Stimulated activated CD8-positive, alpha-beta memory T cell treated with anti-CD3 and anti-CD28 coated beads, Interleukin-12 subunit alpha, Interleukin-12 subunit beta, amount 100 ng/mL, for 24 hours (primary cell): ENCODE measurements around the gene SEPTIN6.

Experiments used
- DNase-seq: peaks from one replicate; pipeline ENCODE4 v3.0.0-alpha.2; 2020; ENCODE audit errors: extremely low read depth

SEPTIN6 gene

DNA sequence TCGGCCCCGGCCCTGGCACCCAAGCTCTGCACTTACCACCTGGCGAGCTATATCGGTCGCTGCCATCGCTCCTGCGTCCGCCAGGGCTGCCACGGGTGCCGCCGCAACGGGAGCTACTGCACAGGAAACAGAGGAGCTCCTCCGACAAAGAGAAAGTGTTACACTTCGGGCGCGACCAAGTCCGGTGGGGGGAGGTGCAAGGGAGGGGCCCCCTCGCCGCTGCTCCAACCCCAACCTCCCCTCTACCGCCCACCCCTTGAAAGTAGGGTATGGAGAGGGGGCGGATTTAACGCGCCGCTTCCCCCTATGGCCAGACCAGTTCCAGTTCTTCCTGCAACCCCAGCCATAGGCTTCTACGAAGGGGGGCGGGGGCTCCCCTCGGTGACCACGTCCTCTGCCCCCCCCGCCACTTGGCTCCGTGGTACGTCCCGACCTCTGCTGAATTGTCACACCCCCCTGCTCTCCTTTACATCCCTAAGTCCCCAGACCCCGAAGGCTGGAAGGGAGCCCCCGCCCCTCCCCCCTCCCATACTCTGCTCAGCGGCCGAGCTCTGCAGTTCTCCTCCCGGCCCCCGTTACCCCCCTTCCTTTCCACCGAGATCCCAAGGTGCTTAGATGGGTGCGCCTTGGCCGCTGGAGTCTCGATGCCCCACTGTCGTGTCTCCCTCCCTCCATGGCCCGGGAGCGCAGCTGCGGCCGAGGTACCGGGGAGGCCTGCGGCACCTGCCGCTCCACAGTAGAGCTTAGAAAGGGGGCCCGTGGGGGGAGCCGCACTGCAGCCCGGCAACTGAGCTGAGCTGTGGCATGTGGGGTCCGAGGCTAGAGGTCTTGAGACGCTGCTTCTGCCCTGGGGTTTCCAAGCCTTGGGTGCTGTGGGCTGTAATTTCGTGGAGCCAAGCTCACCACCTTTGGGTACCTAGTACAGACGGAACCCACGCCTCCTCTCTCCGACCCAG is at the start of gene SEPTIN6:
SEPTIN6 (minus strand) TSS at position 129 of the 956 bp plus-strand sequence; CDS start at position 66, 63 bp downstream.
- DNase-seq: peak; percentile 53

DNA sequence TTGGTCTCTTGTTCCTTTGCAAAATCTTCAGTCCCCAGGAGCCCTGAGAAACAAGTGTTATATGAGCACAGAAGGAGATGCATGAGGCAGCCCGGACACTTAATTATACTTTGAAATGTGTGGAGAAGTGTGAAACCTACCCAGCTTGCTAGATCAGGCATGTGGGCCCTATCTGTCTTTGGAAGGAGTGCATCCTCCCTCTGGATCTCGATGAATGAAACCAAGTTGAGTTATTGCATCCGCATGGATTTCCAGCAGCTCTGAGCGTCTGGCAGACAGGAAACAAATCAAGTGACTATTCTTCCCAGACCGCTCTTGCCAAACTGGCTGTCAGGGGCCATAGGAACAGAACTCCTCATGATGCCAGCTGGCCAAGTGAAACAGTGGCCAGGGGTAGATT is 45.8 kb upstream of the SEPTIN6 start:
- no peak for DNase-seq

DNA sequence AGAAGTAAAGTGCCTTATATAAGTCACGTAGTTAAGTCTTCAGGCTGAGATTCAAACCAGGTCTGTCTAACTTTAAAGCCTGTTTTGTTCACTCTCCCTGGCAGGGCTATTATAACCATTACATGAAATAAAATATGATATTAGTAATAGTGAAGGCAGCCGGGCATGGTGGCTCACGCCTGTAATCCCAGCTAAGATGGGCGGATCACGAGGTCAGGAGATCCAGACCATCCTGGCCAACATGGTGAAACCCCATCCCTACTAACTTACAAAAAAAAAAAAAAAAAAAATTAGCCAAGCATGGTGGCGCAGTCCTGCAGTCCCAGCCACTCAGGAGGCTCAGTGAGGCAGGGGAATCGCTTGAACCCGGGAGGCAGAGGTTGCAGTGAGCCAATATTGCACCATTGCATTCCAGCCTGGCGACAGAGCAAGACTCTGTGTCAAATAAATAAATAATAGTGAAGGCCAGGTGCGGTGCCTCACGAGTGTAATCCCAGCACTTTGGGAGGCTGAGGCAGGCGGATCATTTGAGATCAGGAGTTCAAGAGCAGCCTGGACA is 43.3 kb upstream of the SEPTIN6 start:
- no peak for DNase-seq

DNA sequence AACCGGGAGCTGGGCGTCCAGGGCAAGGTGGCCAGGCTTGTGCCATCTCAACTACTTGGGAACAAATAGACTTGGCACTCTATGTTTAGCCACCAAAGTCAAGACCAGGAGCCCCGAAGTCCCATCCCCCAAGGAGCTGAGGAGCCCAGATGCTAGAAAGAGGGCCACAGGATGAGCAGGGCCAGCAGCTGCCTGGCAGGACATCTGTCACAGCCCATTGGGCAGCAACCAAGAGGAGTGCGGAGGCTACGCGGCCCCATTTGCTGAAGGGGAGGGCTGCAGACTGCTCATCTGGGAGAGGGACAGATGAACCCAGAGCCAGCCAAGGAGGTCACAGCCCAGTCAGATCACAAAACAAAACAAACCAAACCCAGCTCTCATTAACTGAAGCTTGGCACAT is 42.5 kb upstream of the SEPTIN6 start:
- DNase-seq: no peak

DNA sequence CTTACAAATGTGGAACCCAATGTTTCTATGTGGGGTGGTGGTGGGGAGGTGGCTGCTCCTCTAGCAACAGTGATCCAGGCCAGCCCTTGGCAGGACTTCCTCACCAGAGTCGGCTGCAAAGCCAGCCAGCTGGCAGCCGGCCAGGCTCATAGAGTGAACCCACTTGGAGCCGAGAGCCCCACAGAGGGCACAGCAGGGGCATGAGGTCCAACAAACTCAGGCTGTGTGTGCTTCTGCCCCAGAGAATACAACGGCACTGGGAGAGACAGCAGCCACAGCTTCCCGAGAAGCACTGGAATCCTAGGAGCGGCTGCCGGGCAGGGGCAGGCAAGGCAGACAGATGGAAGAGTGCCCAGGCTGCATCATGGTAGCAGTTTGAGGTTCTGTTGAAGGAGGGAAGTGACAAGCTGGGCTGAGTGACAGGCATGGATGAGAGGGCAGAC is 42.0 kb upstream of the SEPTIN6 start:
- DNase-seq: no peak

DNA sequence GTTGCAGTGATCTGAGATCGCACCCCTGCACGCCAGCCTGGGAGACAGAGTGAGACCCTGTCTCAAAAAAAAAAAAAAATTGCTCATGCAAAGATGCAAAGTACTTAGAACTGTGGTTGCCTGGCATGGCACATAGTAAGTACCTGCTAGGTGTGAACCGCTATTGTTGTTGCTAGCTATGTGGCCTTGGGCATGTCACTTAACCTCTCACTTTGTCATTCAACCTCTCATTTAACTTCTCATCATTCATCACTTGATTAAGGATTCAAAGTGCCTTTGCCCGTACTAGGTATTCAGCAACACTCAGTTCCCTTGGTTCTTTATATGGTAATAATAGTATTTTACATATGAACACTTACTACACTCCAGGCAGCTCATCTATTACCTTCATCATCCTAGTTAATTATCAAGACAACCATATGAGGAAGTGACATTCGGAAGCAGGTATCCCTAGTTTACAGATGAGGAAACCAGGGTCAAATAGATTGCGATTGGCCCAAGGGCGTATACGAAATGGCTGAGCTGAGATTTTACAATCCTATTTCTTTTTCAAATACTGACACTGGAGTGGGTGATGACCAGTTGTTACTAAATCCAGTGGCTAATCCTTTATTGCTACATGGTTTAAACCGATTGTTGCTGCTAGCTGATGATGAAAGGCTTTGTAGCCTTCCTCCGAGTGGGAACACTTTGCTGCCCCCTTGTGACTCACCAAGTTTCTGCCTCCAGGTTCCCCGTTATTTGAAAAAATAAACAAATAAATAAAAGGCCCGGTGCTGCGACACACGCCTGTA is 36.6 kb upstream of the SEPTIN6 start:
- DNase-seq: no peak

DNA sequence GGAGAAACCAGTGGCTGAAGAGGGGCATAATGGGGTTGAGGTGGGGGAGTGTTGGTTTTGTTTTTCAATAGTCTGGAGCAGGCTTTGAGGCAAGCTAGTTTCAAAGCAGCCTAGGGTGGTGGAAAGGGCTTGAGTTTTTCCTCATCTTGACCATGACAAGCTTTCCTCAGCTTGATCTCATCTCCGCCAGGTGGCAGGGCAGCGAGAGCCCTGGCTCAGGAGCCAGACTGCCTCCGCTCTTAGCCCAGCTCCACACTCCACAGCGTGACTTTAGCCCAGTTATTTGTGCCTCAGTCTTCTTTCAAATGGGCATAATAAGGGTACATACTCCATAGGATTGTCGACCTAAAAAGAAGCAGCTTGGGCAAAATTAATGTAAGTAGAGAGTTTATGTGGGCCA is 35.5 kb upstream of the SEPTIN6 start:
- no peak for DNase-seq

DNA sequence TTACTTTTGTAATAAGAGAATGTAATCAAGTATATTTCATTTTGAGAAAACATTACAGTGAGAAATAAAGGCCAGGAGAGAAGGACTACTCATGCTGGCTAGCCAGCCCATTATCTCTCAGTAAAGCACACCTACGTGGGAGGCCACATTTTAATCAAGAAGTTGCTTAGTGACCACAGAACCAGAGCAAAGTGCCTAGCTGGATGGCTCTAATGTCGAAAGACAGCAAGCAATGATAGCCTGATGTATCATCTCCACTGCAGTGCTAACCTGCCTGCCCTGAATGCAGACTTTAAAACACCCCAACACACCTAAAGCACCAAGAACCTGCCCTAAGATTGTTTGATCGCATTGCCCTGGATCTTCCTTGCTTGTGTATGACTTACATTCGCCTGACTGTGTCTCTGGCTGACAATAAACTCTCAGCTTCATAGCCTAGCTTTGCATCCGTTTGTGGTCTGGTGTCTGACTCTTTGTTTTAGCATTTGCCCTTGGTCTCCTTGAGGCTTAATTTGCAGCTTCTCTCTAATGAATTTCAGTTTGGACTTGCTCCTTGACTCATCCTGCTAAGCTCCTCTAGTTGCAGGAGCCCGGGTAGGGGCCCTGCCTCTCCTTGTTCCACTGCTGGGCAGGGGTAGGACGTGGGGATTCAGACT is 34.1 kb upstream of the SEPTIN6 start:
- no peak for DNase-seq

DNA sequence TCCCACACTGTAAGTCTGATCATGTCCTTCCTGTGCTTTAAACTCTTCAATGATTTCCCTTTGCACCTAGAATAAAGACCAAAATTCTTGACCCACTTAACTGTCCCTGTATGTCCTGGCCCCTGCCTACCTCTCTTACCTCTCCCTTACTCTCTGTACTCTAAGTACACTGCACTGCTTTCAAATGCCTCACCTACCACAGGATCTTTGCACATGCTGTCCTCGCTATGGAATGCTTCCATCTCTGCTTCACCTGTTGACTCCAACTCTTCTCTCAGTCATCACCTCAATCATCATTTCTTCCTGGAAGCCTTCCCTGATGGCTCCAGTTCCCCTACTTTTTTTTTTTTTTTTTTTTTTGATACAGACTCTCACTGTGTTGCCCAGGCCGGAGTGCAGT is 29.0 kb upstream of the SEPTIN6 start:
- no peak for DNase-seq

DNA sequence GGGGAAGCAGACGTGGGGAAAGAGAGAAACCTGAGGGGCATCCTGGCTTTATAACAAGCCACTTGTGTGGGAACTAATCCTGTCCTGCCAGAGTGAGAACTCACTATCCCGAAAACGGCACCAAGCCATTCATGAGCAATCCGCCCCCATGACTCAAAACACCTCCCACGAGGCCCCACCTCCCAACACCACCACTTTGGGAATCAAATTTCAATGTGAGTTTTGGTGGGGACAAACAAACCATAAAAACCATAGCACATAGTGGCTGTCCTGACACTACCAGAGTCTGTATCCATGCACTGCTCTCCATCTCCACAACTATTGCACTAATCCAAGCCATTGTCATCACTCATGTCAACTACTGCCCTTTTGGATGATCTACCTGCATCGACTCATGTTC is 28.5 kb upstream of the SEPTIN6 start:
- no peak for DNase-seq

DNA sequence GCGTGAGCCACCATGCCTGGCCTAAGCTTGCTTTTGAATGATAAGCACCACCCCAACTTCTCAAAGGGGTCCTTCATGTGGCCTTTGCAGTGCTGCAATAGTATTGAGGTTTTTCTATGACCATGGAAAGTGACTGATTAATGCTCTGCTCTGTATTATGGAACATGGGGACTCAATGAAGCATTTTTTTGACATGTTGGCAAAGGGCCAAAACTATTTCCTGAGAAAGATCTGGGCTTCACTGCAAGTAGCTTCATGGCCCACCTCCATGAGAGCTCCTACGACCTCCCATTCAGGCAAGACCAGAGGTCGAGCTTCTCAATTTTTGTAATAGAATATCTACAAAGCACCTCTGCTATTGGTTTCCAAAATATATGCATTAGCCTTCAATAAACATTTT is 16.7 kb upstream of the SEPTIN6 start:
- no peak for DNase-seq

DNA sequence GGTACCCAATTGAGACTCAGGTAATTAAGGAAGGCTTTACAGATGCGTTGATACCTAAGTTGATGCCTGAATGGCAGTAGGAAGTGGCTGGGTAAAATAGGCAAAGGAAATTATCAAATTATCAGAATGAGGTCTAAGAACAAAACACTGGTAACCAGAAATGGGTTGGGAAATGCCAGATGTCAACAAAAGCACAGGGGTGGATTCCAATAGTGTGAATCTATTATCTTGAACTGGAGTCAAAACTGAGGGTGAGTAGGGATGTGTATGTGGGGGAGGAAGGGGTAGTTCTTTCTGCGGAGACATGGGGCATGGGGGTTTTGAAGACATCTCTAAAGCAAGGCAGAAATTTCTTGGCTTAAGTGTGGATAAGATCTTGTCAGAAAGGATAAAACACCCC is 16.0 kb upstream of the SEPTIN6 start:
- DNase-seq: no peak

DNA sequence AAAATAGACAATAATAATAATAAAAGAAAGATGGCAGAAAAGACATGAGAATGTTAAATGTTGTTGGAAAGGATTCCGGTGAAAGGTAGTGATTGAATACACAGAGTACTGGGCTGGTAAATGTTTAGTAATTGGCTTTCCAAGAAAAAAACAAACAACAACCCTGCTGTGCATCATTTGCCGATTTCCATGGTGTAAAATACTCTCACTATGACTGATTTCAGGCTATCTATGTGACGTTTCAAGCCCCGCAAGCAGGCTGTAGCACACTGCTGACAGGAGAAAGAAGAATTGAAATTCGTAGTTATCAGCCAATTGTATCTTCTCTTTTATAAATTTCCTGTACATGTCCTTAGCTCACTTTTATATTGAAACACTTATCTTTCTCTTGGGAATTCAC is 13.6 kb upstream of the SEPTIN6 start:
- DNase-seq: no peak

DNA sequence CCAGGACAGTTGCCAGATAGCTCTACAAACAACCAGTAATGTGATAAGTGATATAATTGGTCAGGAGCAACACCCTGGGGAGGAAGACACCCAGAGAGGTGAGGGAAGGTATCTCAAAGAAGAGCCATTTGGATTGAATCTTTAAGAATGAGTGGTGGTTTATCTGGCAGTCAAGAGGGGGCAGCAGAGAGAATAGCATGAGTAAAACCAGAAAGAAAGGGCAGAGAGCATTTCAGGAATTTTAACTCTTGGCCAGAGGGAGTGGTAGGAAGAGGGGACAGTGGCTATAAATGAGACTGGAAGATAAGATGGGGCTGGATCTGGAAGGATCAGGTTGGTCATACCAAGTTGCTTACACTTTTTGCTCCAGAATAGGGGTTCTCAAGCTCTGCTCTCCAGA is 5.9 kb upstream of the SEPTIN6 start:
- DNase-seq: no peak

DNA sequence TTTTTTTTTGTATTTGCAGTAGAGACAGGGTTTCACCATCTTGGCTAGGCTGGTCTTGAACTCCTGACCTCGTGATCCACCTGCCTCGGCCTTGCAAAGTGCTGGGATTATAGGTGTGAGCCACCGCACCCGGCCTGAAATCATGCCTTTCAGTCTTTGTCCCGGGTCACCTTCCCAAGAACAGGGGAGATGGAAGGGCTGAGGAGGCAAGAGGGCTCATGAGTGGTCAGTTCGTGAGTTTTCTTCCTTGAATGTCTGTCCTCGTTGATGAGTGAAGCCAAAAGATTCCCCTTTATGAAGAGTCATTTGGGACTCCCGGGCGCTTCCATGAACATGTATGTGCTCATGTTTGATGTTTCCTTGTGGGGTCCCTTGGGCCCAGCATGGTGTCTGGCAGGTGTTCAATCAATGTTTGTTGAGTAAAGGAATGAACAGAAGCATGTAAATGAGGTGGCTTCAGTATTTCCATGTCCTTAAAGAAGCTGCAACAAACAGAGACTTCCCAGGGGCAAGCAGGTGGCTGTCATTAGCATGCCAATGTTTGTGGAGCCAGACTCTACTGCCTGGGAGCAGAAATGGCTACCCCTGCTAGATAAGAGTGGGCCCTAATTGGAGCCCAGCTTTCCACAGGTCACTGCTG is 3.4 kb upstream of the SEPTIN6 start:
- no peak for DNase-seq

DNA sequence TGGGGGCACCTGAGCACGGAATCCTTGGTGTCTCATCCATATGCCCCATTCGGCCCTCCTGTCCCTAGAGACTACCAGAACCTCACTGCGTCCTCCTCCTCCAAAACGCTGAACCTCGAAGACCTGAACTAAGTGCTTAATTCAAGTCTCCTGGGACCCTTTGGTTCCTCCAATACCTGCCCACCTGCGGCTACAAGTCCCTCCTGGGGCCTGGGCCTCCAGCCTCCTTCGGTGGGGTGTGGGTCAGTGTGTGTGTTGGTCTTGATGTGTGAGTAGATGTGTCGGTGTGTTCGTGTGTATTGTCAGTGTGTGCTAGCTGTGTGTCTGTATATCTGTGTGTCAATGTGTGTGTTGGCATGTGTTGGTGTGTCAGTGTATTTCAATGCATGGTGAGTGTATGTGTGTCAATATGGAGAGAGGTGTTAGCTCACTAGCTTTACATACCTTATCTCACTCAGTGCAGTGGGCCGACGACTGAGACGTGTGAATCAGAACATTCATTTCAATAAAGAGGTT is 2.6 kb upstream of the SEPTIN6 start:
- DNase-seq: no peak

DNA sequence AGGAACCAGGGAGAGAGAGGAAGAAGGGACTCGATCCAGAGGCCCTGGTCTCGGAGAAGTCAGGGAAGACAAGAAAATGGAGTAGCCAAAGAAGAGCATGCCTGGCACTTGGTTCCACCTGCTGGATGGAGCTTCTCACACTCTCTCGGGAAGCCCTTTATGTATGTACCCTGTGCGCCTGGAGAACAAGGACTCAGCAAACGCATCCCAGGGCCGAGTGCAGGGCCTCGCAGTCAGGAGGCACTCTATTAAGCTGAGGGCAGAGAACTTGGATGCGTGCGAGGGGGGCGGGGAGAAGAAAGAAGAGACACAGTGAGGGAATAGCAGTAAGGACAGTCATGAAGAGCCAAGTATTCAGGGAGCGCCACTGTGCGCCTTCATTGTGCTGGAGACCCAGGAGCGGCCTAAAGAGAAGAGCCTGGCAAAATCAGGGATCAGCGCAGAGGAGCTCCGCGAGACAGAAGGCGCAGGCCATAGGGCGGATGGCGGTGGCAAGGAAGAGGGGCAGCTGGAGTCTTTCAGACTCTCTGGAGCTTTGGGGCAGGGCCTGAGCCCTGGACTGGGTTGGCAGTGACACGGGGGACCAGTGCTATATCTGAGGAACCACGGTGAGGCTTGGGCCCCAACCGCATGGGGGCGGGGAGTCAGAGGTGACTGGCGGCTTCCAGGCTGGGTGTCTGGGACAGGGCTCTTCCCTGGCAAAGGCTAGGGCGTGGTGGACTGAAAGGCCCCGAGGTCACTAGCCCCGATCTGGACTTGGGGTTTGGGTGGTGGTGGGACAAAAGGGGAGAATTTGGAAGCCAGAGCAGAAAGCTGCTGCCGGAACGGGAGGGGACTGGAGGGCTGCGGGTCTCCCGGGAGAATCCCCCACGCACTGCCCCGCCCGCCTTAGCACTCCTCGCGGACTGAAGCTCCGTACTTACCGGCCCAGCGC is 1.9 kb upstream of the SEPTIN6 start:
- no peak for DNase-seq

DNA sequence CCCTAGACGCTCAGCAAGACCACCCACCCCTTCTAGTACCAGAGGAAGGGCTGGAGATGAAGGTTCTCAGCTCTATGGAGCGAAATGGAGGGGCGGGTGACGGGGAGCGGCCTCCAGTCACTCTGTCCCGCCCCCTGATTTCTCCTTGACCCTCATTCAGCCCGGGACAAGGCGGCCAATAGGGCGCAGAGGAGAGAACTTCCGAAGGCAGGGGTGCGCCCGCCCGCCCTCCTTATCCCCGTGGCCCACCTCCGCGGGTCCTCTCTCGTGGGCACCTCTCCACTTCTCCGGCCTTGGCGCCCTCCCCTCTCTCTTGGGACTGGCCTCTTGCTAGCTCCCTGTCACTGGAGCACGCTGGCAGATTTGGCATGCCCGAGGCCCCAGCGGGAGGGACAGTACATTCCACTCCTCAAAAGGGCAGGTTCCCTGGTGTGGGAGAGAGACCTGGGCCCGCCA is 1.1 kb upstream of the SEPTIN6 start:
- DNase-seq: no peak

DNA sequence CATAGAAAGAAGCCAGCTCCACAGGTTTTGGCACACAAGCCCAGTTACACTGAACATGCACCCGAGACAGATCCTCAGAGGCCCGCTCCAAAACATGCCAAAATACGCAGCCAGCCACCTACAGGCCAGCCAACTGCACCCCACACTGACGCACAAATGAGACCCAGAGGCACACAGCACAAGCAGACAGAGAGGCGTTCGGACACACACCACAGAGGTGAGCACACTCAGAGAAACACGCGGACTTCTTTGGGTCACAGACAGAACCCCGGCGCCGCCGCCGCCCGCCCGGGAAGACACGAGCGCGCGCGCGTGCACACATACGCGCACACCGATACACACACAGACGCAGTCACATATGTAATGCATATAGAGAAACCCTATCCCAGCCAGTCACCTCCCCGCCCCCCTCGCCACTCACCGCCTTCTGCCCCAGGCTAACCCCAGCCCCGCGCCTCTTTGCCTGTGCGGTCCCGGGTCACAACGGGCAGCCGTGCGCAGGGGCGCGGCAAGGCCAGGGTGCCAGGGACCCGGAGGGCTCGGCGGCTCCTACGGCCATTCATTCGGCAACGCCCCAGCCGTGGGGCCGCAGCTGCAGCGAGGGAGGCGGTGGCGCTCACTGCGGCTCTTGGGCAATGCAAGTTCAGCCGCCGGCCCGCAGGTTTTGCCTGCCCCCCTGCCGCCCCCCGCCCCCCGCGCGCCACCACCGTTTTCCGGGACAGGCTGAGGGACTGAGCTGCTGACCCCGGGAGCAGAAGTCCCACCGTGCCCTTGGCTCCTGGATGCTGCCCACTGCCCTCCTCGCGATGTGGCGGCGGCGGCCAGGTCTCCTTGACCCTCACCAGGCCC is 553 bp downstream of the SEPTIN6 start:
- no peak for DNase-seq
